Tibial nerve (tissue), 4 donors: ENCODE results near the gene EPB41.

Experiments
- CTCF ChIP-seq, 5 experiments: fragments of 200-600 bp in 3 of 5; fragments of 450-650 bp in 2 of 5; sonication (generic) in 3 of 5; IDR thresholded peaks; one replicate each; pipeline ENCODE4 v1.5.1; 2016 to 2019; ENCODE audit warnings: antibody characterized with exemption in 5 of 5, mild to moderate bottlenecking in 3 of 5, moderate library complexity in 2 of 5
- EP300 ChIP-seq, 2 donors: sonication (generic); formaldehyde crosslinking; IDR thresholded peaks; one replicate each; pipeline ENCODE4 v1.6.1; 2017; ENCODE audit warnings: antibody characterized with exemption in 2 of 2, mild to moderate bottlenecking in 1 of 2
- POLR2A ChIP-seq, 2 donors: fragments of 450-650 bp; IDR thresholded peaks; one replicate each; pipeline ENCODE4 v1.6.1; 2017; ENCODE audit warnings: antibody characterized with exemption in 2 of 2, mild to moderate bottlenecking in 2 of 2, moderate library complexity in 2 of 2

GRCh38 chr1:28950006-28950405 is 35.6 kb downstream of the EPB41 start:
- TF ChIP-seq POLR2A (IDR thresholded peaks at IDR 0.05) (no peak), CTCF (IDR thresholded peaks at IDR 0.05) (no peak), EP300 (IDR thresholded peaks at IDR 0.05) (no peak)
